A549 treated with RU486 at 1 μM for 4 hours (cell line): ENCODE results near the gene DHX16. TPM values are rescaled to one million over a fixed set of nuclear protein-coding genes. Genes with fewer than 3 reads are reported as not detected.

Source experiments
- total RNA-seq: library from RNA; stranded (reverse); fragments of 200-300 nt; extraction: Qiagen RNA extraction; gene quantifications from 5 replicates; pipeline ENCODE4 v1.2.3, GENCODE V29; 2022; ENCODE audit warnings: low read depth

Gene DHX16
- 26.8 to 31.1 TPM (median 28.9 TPM) in 5 replicates for total RNA-seq

GRCh38 chr6:30672445-30673253 is at the start of gene DHX16:
DHX16 (minus strand) TSS chr6:30673006; CDS start chr6:30672841, 165 bp downstream.

GRCh38 chr6:30719791-30720737 is 47.3 kb upstream of the DHX16 start, which contains the start of gene TUBB:
TUBB (plus strand) TSS chr6:30720352; CDS start chr6:30720507, 155 bp downstream.

GRCh38 chr6:30717129-30717844 is 44.5 kb upstream of the DHX16 start, which contains the start of gene MDC1:
MDC1 (minus strand) TSS chr6:30717281; CDS start chr6:30715175, 2,106 bp downstream.

GRCh38 chr6:30690403-30691207 is 17.8 kb upstream of the DHX16 start, which contains the start of gene NRM:
NRM (minus strand) TSS chr6:30690984; CDS start chr6:30690974, 10 bp downstream.

GRCh38 chr6:30686009-30686907 is 13.5 kb upstream of the DHX16 start, which contains the start of gene PPP1R18:
PPP1R18 (minus strand) TSS chr6:30686645; CDS start chr6:30686018, 627 bp downstream.

GRCh38 chr6:30646450-30647241 is 26.2 kb downstream of the DHX16 start, which contains the start of gene C6orf136:
C6orf136 (plus strand) TSS chr6:30647133; CDS start chr6:30647232, 99 bp downstream.

GRCh38 chr6:30626484-30627366 is 46.1 kb downstream of the DHX16 start, which contains the start of gene ATAT1:
ATAT1 (plus strand) TSS chr6:30626874.

GRCh38 chr6:30617565-30618269 is 55.1 kb downstream of the DHX16 start, which contains the start of gene MRPS18B:
MRPS18B (plus strand) TSS chr6:30617840; CDS start chr6:30617866, 26 bp downstream.

GRCh38 chr6:30616811-30617564 is 55.8 kb downstream of the DHX16 start, which contains the start of gene PPP1R10:
PPP1R10 (minus strand) TSS chr6:30617243; CDS start chr6:30609944, 7,299 bp downstream.

Other genes with a start within 250 kb of the DHX16 start
- gene HLA-E, start 183.5 kb downstream of the DHX16 start, total RNA-seq: 58.6 to 72.1 TPM (median 61.5 TPM) in 5 replicates
- gene GNL1, start 116.5 kb downstream of the DHX16 start, total RNA-seq: 28.9 to 34.7 TPM (median 33.7 TPM) in 5 replicates
- 15.1 to 17.6 TPM (median 16.6 TPM) in 5 replicates for gene PRR3, start 115.7 kb downstream of the DHX16 start, total RNA-seq
- 49.8 to 66.6 TPM (median 57.8 TPM) in 5 replicates for gene ABCF1, start 101.6 kb downstream of the DHX16 start, total RNA-seq
- gene PPP1R10, start 55.8 kb downstream of the DHX16 start, total RNA-seq: 28.5 to 44.3 TPM (median 30.3 TPM) in 5 replicates
- 67.0 to 111 TPM (median 71.7 TPM) in 5 replicates for gene MRPS18B, start 55.2 kb downstream of the DHX16 start, total RNA-seq
- gene ATAT1, start 46.1 kb downstream of the DHX16 start, total RNA-seq: 5.0 to 6.1 TPM (median 5.8 TPM) in 5 replicates
- gene C6orf136, start 25.9 kb downstream of the DHX16 start, total RNA-seq: 11.2 to 14.0 TPM (median 12.9 TPM) in 5 replicates
- 43.3 to 50.2 TPM (median 44.3 TPM) in 5 replicates for gene PPP1R18, start 13.6 kb upstream of the DHX16 start, total RNA-seq
- gene NRM, start 18.0 kb upstream of the DHX16 start, total RNA-seq: 21.9 to 32.3 TPM (median 27.8 TPM) in 5 replicates
- 14.2 to 22.0 TPM (median 16.7 TPM) in 5 replicates for gene MDC1, start 44.3 kb upstream of the DHX16 start, total RNA-seq
- 783 to 980 TPM (median 907 TPM) in 5 replicates for gene TUBB, start 47.3 kb upstream of the DHX16 start, total RNA-seq
- 74.8 to 92.4 TPM (median 91.3 TPM) in 5 replicates for gene FLOT1, start 69.7 kb upstream of the DHX16 start, total RNA-seq
- gene IER3, start 71.5 kb upstream of the DHX16 start, total RNA-seq: 97.7 to 162 TPM (median 152 TPM) in 5 replicates
- gene DDR1, start 211.5 kb upstream of the DHX16 start, total RNA-seq: 42.6 to 57.5 TPM (median 51.4 TPM) in 5 replicates
- gene GTF2H4, start 235.2 kb upstream of the DHX16 start, total RNA-seq: 14.8 to 23.5 TPM (median 19.2 TPM) in 5 replicates
- gene VARS2, start 241.2 kb upstream of the DHX16 start, total RNA-seq: 9.1 to 11.7 TPM (median 11.2 TPM) in 5 replicates